Ovary (tissue), 9 donors: Measurements from ENCODE around the gene SLC23A3. TPM values are rescaled to one million over a fixed set of nuclear protein-coding genes. Genes with fewer than 3 reads are reported as not detected.
A peak's percentile ranks its signal among the peaks of the same experiment; 100 is the strongest.

Source experiments
- DNase-seq, 5 donors: peaks; one replicate each; pipeline ENCODE4 v3.0.0-alpha.2; 2019 to 2020
- H3K27ac ChIP-seq, 2 donors: fragments of 200-600 bp; one replicate each; pipeline versions ENCODE4 v1.5.1 to v1.8.0; 2019 to 2022
- H3K27me3 ChIP-seq: fragments of 200-600 bp; one replicate; pipeline ENCODE4 v1.8.0; 2022
- H3K36me3 ChIP-seq: fragments of 200-600 bp; sonication (generic); one replicate; pipeline ENCODE4 v1.5.1; 2019
- H3K4me1 ChIP-seq: one replicate; pipeline ENCODE4 v1.8.1; 2013; ENCODE audit warnings: mild to moderate bottlenecking, moderate library complexity; ENCODE audit not compliant: insufficient read depth
- H3K4me3 ChIP-seq: fragments of 200-600 bp; sonication (generic); one replicate; pipeline ENCODE4 v1.5.1; 2017
- H3K9me3 ChIP-seq, 2 donors: fragments of 200-600 bp in 1 of 2; sonication (generic) in 1 of 2; one replicate each; pipeline versions ENCODE4 v1.5.1 to v1.8.1; 2013 to 2019; ENCODE audit warnings: mild to moderate bottlenecking in 1 of 2, moderate library complexity in 1 of 2
- EP300 ChIP-seq: sonication (generic); formaldehyde crosslinking; IDR thresholded peaks from one replicate; pipeline ENCODE4 v1.6.1; 2017; ENCODE audit warnings: antibody characterized with exemption
- POLR2A ChIP-seq: fragments of 450-650 bp; IDR thresholded peaks from one replicate; pipeline ENCODE4 v1.6.1; 2017; ENCODE audit warnings: antibody characterized with exemption, mild to moderate bottlenecking, moderate library complexity
- WGBS, 3 donors: extraction: QIAGEN DNeasy Blood & Tissue Kit in 1 of 3; methylation state at CpG; one replicate each; pipeline versions ENCODE4 v1.1.5 to v1.1.7; 2013 to 2017; 5-methylcytosine and 5-hydroxymethylcytosine counted together
- intact Hi-C, 4 donors: fragments of 100-400 bp; cut with DNase I; formaldehyde crosslinking; loops; one replicate each; pipeline versions ENCODE4 v1.11.0 to v1.15.1; 2022 to 2023
- polyA plus RNA-seq, 2 donors: library from polyadenylated mRNA; stranded (reverse); fragments of 200-250 nt in 1 of 2; fragments of 350-450 nt in 1 of 2; fragmentation: Illumina TruSeq in 1 of 2; extraction: RNeasy Lipid Tissue Mini Kit (QIAGEN cat#74804) in 1 of 2; gene quantifications; one replicate each; pipeline ENCODE4 v1.2.3, GENCODE V29; 2013 to 2014
- total RNA-seq, 7 donors: library from RNA; depleted of rRNA in 2 of 7; stranded (reverse); fragments of >200 nt in 2 of 7; fragmentation: NEBNext Ultra II Directional in 3 of 7; extraction: Animal tissue kit (Norgen Biotek cat#: 25700) in 3 of 7; gene quantifications; one replicate each; pipeline versions ENCODE4 v1.1.0 to v1.2.4, GENCODE V29; 2016 to 2023
- TF ChIP-seq, protein P1 (sequence below), 3 donors: fragments of 450-650 bp in 2 of 3; fragments of 200-600 bp in 1 of 3; IDR thresholded peaks; one replicate each; pipeline versions ENCODE4 v1.5.1 to v1.8.0; 2016 to 2022; ENCODE audit warnings: antibody characterized with exemption in 3 of 3, mild to moderate bottlenecking in 1 of 3
- donor health status: DM: no; HTN: no; CAD: no; lungs with moderate emphysema.
- donor health status: DM: no; HTN: no; CAD: no.
- donor health status: Bipolar disorder and iron deficiency.
- donor health status: DM: yes; HTN: yes; CAD: no.
- donor health status: DM: no; HTN: no; CAD: no.
- donor health status: DM: yes; HTN: yes; CAD: no.

SLC23A3 gene
- total and polyA plus RNA-seq, 9 donors: 0.81 to 4.5 (median 1.3) TPM

GRCh38 chr2:219213026-219213415 lies 43.2 kb upstream of the SLC23A3 start:
- DNase-seq: peak in 1 of 5 donors; percentile 7
- no peak overlapping the region for H3K27ac ChIP-seq
- no peaks in the 10 kb centered on the region for H3K27me3 ChIP-seq
- H3K4me3 ChIP-seq: no peak overlapping the region
- no peaks in the 10 kb centered on the region for H3K9me3 ChIP-seq
- intact Hi-C loops: no loop called here
- peaks cover 1% of the 10 kb centered on the region for H3K4me1 ChIP-seq
- WGBS, 3 donors: 85 to 89% (median 85%) methylated on average over 8 of the region's 8 CpGs
- no peaks in the 10 kb centered on the region for H3K36me3 ChIP-seq
- TF ChIP-seq, protein P1, sequence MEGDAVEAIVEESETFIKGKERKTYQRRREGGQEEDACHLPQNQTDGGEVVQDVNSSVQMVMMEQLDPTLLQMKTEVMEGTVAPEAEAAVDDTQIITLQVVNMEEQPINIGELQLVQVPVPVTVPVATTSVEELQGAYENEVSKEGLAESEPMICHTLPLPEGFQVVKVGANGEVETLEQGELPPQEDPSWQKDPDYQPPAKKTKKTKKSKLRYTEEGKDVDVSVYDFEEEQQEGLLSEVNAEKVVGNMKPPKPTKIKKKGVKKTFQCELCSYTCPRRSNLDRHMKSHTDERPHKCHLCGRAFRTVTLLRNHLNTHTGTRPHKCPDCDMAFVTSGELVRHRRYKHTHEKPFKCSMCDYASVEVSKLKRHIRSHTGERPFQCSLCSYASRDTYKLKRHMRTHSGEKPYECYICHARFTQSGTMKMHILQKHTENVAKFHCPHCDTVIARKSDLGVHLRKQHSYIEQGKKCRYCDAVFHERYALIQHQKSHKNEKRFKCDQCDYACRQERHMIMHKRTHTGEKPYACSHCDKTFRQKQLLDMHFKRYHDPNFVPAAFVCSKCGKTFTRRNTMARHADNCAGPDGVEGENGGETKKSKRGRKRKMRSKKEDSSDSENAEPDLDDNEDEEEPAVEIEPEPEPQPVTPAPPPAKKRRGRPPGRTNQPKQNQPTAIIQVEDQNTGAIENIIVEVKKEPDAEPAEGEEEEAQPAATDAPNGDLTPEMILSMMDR (IDR thresholded peaks at IDR 0.05): no peak
- TF ChIP-seq POLR2A: no peak
- no peak for TF ChIP-seq EP300

DNA sequence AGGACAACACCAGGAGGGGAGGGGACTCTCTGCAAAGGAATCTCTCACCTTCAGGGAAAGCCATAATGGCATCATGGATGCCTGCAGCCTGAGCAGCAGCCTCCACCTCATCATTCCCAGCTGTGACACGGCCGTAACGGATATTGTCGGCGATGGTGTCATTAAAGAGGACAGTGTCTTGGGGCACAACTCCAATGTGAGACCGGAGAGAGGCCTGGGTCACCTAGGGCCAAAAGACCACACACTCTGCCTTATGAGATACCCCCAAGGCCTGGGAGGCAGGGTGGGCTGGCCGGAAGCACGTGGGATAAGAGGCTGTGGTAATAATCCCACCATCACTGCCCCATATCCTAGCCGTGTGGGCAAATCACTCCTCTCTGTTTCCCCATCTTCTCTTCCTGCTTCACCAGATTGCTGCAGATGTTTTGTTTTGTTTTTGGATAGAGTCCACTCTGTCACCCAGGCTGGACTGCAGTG lies 41.1 kb upstream of the SLC23A3 start:
- Histone ChIP-seq H3K27ac (no peak overlapping the region), H3K9me3 (no peaks in the 10 kb centered on the region), H3K27me3 (no peaks in the 10 kb centered on the region), H3K36me3 (no peaks in the 10 kb centered on the region), H3K4me3 (no peak overlapping the region), H3K4me1 (peaks cover 4% of the 10 kb centered on the region)
- intact Hi-C loops: no loop called here
- DNase-seq: peak in 1 of 5 donors; percentile 14
- TF ChIP-seq, protein P1 (IDR thresholded peaks at IDR 0.05): no peak
- 79 to 86% (median 86%) methylated on average over 9 of the region's 9 CpGs for WGBS, 3 donors

- Histone ChIP-seq H3K27ac (no peak overlapping the region), H3K4me1 (peaks cover 4% of the 10 kb centered on the region), H3K4me3 (no peak overlapping the region), H3K27me3 (no peaks in the 10 kb centered on the region), H3K36me3 (no peaks in the 10 kb centered on the region), H3K9me3 (no peaks in the 10 kb centered on the region)
- WGBS, 3 donors: 88 to 91% (median 89%) methylated on average over 24 of the region's 24 CpGs
- peak in 1 of 5 donors; percentile 21 for DNase-seq
- TF ChIP-seq, protein P1 (IDR thresholded peaks at IDR 0.05): no peak
- TF ChIP-seq POLR2A (no peak), EP300 (no peak)
- intact Hi-C loops: no loop called here
Measured at GRCh38 chr2:219210196-219210885, 40.5 kb upstream of the SLC23A3 start.

- Histone ChIP-seq H3K27ac (no peak overlapping the region), H3K9me3 (no peaks in the 10 kb centered on the region), H3K4me1 (peaks cover 4% of the 10 kb centered on the region), H3K36me3 (no peaks in the 10 kb centered on the region), H3K4me3 (no peak overlapping the region), H3K27me3 (no peaks in the 10 kb centered on the region)
- TF ChIP-seq POLR2A: no peak
- TF ChIP-seq, protein P1 (IDR thresholded peaks at IDR 0.05): no peak
- TF ChIP-seq EP300: no peak
- 77 to 80% (median 78%) methylated on average over 18 of the region's 18 CpGs for WGBS, 3 donors
- DNase-seq: no peak
- intact Hi-C loops: no loop called here
Measured at GRCh38 chr2:219209236-219210195, 39.7 kb upstream of the SLC23A3 start.
